PFSK-1 (cell line): ENCODE results near the gene COL25A1.

Experiments used
- FOXP2 ChIP-seq: optimal IDR thresholded peaks from 2 replicates; pipeline ENCODE3; 2011; ENCODE audit warnings: borderline replicate concordance, control low read depth, inconsistent platforms; ENCODE audit not compliant: insufficient read depth; ENCODE audit errors: extremely low read length, extremely low read depth
- POLR2AphosphoS5 ChIP-seq: IDR thresholded peaks from 2 replicates; pipeline ENCODE4 v1.6.1; 2012; ENCODE audit warnings: low read depth, mild to moderate bottlenecking, control low read depth, low read length, moderate library complexity
- REST ChIP-seq, 2 experiments: IDR thresholded peaks; 2 replicates each; pipeline versions ENCODE4 v1.6.1 to v1.8.0; 2011 to 2012; ENCODE audit warnings: low read depth in 2 of 2, low read length in 2 of 2, control low read depth in 1 of 2, inconsistent platforms in 1 of 2, mild to moderate bottlenecking in 1 of 2, moderate library complexity in 1 of 2; ENCODE audit not compliant: insufficient read depth in 1 of 2
- SIN3A ChIP-seq: IDR thresholded peaks from 2 replicates; pipeline ENCODE4 v1.6.1; 2012; ENCODE audit warnings: mild to moderate bottlenecking, low read length, moderate library complexity, borderline replicate concordance; ENCODE audit not compliant: insufficient read depth
- TAF1 ChIP-seq: IDR thresholded peaks from 2 replicates; pipeline ENCODE4 v1.6.1; 2012; ENCODE audit warnings: low read length, control low read depth, borderline replicate concordance; ENCODE audit not compliant: insufficient read depth

COL25A1 gene

GRCh38 chr4:109046471-109047201 is 255.8 kb downstream of the COL25A1 start:
- TF ChIP-seq SIN3A (no peak), REST (IDR thresholded peaks at IDR 0.05; ENCODE audit: insufficient read depth in 1 of 2, low read depth in 2 of 2, low read length in 2 of 2) (no peak), POLR2AphosphoS5 (no peak), FOXP2 (no peak), TAF1 (no peak)

- no peak for TF ChIP-seq FOXP2
- no peak for TF ChIP-seq REST (IDR thresholded peaks at IDR 0.05; ENCODE audit: insufficient read depth in 1 of 2, low read depth in 2 of 2, low read length in 2 of 2)
- TF ChIP-seq POLR2AphosphoS5, result no peak
- no peak for TF ChIP-seq SIN3A
- TF ChIP-seq TAF1, result no peak
Measured at GRCh38 chr4:109044431-109044830, 258.0 kb downstream of the COL25A1 start.

GRCh38 chr4:109043286-109043685 is 259.2 kb downstream of the COL25A1 start:
- no peak for TF ChIP-seq SIN3A
- no peak for TF ChIP-seq FOXP2
- TF ChIP-seq REST (IDR thresholded peaks at IDR 0.05; ENCODE audit: insufficient read depth in 1 of 2, low read depth in 2 of 2, low read length in 2 of 2), result no peak

GRCh38 chr4:109041463-109042360 is 260.7 kb downstream of the COL25A1 start:
- TF ChIP-seq REST (IDR thresholded peaks at IDR 0.05; ENCODE audit: insufficient read depth in 1 of 2, low read depth in 2 of 2, low read length in 2 of 2), result no peak
- TF ChIP-seq FOXP2, result no peak
- no peak for TF ChIP-seq SIN3A
- no peak for TF ChIP-seq TAF1
- no peak for TF ChIP-seq POLR2AphosphoS5
